GM21825 (cell line): ENCODE results near the gene KRTDAP.

Experiments
- ATAC-seq: cut with Tn5 transposase; IDR thresholded peaks from one replicate; pipeline ENCODE4 v1.9.1; 2021; ENCODE audit warnings: mild to moderate bottlenecking, moderate library complexity; ENCODE audit not compliant: unreplicated experiment

KRTDAP gene

GRCh38 chr19:35490364-35490763 lies at the start of gene KRTDAP:
TSS of gene KRTDAP (minus strand) at chr19:35490464. CDS start at chr19:35490442, 22 bp downstream.
- ATAC-seq: no peak

GRCh38 chr19:35539850-35540249 lies 49.6 kb upstream of the KRTDAP start:
- ATAC-seq: no peak

- no peak for ATAC-seq
These were observed 49.0 kb upstream of the KRTDAP start for GRCh38 chr19:35539314-35539713.

- ATAC-seq: no peak
These were observed 44.7 kb upstream of the KRTDAP start for GRCh38 chr19:35534803-35535480.

- no peak for ATAC-seq
These were observed 43.6 kb upstream of the KRTDAP start for GRCh38 chr19:35533822-35534392.

- no peak for ATAC-seq
These were observed 43.0 kb upstream of the KRTDAP start, which contains the start of gene GAPDHS for GRCh38 chr19:35533201-35533821. TSS of gene GAPDHS (plus strand) at chr19:35533456. CDS start at chr19:35533528, 72 bp downstream.

GRCh38 chr19:35531291-35531690 lies 41.0 kb upstream of the KRTDAP start:
- ATAC-seq: no peak

- no peak for ATAC-seq
These were observed 39.3 kb upstream of the KRTDAP start for GRCh38 chr19:35529241-35530218.

GRCh38 chr19:35528218-35529038 lies 38.2 kb upstream of the KRTDAP start, which contains the start of gene SBSN:
TSS of gene SBSN (minus strand) at chr19:35528311. CDS start at chr19:35528281, 30 bp downstream.
- no peak for ATAC-seq

- no peak for ATAC-seq
These were observed 35.6 kb upstream of the KRTDAP start for GRCh38 chr19:35525873-35526272.

GRCh38 chr19:35524181-35524837 lies 34.0 kb upstream of the KRTDAP start:
- ATAC-seq: no peak

GRCh38 chr19:35522745-35523327 lies 32.6 kb upstream of the KRTDAP start:
- ATAC-seq: no peak

GRCh38 chr19:35521124-35521743 lies 31.0 kb upstream of the KRTDAP start:
- no peak for ATAC-seq

GRCh38 chr19:35519291-35519690 lies 29.0 kb upstream of the KRTDAP start:
- ATAC-seq: no peak

- no peak for ATAC-seq
These were observed 28.0 kb upstream of the KRTDAP start for GRCh38 chr19:35518313-35518712.

- ATAC-seq: no peak
These were observed 27.1 kb upstream of the KRTDAP start for GRCh38 chr19:35517342-35517741.

- no peak for ATAC-seq
These were observed 26.0 kb upstream of the KRTDAP start for GRCh38 chr19:35516310-35516709.

- no peak for ATAC-seq
These were observed 24.1 kb upstream of the KRTDAP start for GRCh38 chr19:35514282-35514809.
